ENCODE measurements around the gene TUBB2A. TPM values are rescaled to one million over a fixed set of nuclear protein-coding genes. Genes with fewer than 3 reads are reported as not detected.

TUBB2A gene
- total and polyA plus RNA-seq, 10 of the 15 experiments (the other 5 are each of a cell fraction or from before 2014, with no cell fraction given): 2.2 to 49.5 (median 31.3) TPM

GRCh38 chr6:3118353-3119039 is 38.8 kb downstream of the TUBB2A start, which contains the start of gene BPHL (continued):
- TF ChIP-seq, protein P1, sequence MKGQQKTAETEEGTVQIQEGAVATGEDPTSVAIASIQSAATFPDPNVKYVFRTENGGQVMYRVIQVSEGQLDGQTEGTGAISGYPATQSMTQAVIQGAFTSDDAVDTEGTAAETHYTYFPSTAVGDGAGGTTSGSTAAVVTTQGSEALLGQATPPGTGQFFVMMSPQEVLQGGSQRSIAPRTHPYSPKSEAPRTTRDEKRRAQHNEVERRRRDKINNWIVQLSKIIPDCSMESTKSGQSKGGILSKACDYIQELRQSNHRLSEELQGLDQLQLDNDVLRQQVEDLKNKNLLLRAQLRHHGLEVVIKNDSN (IDR thresholded peaks at IDR 0.05; ENCODE audit: borderline replicate concordance, extremely low read length, insufficient read depth, low read depth, low read length): no peak
- TF ChIP-seq RCOR1 (conservative IDR thresholded peaks at IDR 0.05; ENCODE audit: low read depth, low read length): no peak
- no peak for TF ChIP-seq RAD51 (IDR thresholded peaks at IDR 0.05)
- TF ChIP-seq HDAC2 (IDR thresholded peaks at IDR 0.05): no peak
- TF ChIP-seq, protein P2, sequence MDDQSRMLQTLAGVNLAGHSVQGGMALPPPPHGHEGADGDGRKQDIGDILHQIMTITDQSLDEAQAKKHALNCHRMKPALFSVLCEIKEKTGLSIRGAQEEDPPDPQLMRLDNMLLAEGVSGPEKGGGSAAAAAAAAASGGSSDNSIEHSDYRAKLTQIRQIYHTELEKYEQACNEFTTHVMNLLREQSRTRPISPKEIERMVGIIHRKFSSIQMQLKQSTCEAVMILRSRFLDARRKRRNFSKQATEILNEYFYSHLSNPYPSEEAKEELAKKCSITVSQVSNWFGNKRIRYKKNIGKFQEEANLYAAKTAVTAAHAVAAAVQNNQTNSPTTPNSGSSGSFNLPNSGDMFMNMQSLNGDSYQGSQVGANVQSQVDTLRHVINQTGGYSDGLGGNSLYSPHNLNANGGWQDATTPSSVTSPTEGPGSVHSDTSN (IDR thresholded peaks at IDR 0.05; ENCODE audit: insufficient replicate concordance, low read depth, low read length): no peak
- TF ChIP-seq ASH2L (IDR thresholded peaks at IDR 0.05; ENCODE audit: borderline replicate concordance, low read depth): no peak
- peak; percentile 74 for TF ChIP-seq RUNX3 (IDR thresholded peaks at IDR 0.05; ENCODE audit: low read length)
- no peak for TF ChIP-seq ZNF24 (IDR thresholded peaks at IDR 0.05)
- peak; percentile 8 to 86; a peak in 2 of 4 replicates for TF ChIP-seq BHLHE40 (IDR thresholded peaks at IDR 0.05; ENCODE audit: borderline replicate concordance in 1 of 2, low read depth in 2 of 2, low read length in 1 of 2)
- no peak for TF ChIP-seq SUZ12 (IDR thresholded peaks at IDR 0.05; ENCODE audit: unreplicated experiment)
- no peak for TF ChIP-seq CEBPZ (IDR thresholded peaks at IDR 0.05; ENCODE audit: low read depth, low read length)
- TF ChIP-seq GABPA (IDR thresholded peaks at IDR 0.05; ENCODE audit: low read depth): no peak
- no peak for TF ChIP-seq MYC (IDR thresholded peaks at IDR 0.05; ENCODE audit: insufficient read depth, insufficient read length, insufficient replicate concordance, low read length, severe bottlenecking)
- TF ChIP-seq RBBP5 (conservative IDR thresholded peaks at IDR 0.05): no peak
- TF ChIP-seq REST (IDR thresholded peaks at IDR 0.05; ENCODE audit: low read depth, low read length): no peak
- peak; percentile 98 for TF ChIP-seq ZSCAN29 (IDR thresholded peaks at IDR 0.05)
- TF ChIP-seq CBX5 (IDR thresholded peaks at IDR 0.05; ENCODE audit: low read depth): no peak
- TF ChIP-seq SMAD1 (IDR thresholded peaks at IDR 0.05; ENCODE audit: low read depth, partially characterized antibody): no peak
- TF ChIP-seq HDAC6 (IDR thresholded peaks at IDR 0.05; ENCODE audit: unreplicated experiment): peak; percentile 34

Data from GM12878 (cell line).